Measurements from ENCODE around the gene GPR82. TPM values are rescaled to one million over a fixed set of nuclear protein-coding genes. Genes with fewer than 3 reads are reported as not detected.
"Not testable (repeated sequence)": the region's sequence is repeated elsewhere in the genome, so short reads cannot be mapped to it uniquely, and the experiment has no call there.

The GPR82 gene
- total RNA-seq, 1 experiment from 2014 or later, result not detected

DNA sequence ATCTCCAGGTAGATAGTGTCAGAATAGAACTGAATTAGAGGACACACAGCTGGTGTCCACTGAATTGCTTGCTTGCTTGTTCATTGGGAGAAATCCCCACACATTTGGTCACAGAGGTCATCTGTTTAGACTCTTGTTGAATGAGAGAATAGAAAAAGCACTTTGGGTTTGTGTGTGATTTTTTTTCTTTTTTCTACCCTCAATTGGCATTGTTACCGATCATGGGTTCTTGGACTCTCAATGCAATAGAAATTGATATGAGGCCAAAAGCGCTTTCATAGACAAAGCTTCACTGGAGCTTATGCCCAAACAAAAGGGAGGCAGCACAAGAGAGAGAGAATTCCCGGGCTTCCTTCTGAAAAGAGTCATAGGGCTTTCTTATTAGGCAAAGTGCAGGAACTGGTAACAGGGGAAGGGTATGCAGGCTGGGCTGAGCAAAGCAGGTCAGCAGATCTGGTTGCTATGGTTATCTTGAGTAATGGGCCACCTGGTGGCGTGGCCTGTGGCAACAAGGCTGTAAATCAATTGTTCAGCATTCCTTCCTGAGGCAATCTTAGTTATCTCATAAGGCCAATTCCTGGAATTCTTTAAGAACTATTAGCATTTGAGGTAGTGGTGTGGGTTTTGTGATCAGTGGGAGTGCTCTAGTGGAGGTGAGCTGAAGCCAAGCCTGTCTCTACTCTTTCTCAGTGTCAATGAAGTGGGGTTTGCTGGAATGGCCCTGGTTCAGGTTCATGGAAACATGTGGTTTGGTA lies 5.3 kb upstream of the GPR82 start:
- no peak for DNase-seq (ENCODE audit: low read depth)

DNA sequence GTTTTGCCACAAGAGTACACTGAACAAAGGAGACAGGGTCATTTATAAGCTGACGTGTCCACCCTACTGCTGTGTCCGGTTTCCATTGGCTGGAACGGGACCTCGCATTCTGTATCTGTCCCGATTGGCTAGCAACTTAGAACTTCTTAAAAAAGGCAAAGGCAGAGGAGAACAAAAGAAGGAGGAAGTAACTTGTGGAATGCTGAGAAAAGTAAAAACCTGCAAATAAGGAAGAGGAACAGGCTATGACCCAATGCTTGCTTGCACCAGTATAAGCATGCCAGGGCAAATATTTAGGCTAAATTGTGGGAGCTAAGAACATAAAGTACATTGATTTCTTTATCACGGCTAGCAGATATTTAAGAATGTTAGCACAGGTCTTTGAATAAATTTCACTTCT lies 4.4 kb upstream of the GPR82 start:
- not testable (repeated sequence) for DNase-seq (ENCODE audit: low read depth)

DNA sequence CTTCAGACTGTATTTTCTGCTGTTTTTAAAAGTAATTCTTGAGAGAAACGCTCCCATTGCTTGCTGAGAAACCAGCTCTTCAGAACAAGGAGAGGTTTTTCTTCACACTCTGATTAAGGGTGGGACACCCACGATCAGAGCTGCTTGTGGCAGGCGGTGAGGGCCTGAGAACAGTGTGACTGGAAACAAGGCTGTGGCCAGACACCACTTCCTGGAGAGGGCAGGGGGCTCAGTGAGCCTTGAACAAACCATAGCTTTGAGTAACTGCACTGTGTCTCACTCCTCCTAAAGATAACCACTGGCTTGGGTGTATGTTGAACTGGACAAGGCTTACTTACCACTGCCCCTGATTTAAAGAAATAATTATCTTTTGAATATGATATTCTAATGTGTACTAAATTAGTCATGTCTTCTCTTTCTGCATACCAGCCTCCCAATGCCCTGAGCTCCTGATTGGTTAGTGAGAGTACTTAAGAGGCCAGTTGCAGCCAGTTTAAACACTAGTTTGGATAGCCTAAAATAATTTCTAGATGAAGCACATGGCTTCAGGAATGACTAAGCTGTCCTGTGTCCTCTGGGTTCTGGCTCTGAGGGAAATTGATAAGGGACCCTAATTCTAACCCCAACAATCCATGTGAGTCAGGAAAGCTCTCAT lies 3.7 kb upstream of the GPR82 start:
- no peak for DNase-seq (ENCODE audit: low read depth)

DNA sequence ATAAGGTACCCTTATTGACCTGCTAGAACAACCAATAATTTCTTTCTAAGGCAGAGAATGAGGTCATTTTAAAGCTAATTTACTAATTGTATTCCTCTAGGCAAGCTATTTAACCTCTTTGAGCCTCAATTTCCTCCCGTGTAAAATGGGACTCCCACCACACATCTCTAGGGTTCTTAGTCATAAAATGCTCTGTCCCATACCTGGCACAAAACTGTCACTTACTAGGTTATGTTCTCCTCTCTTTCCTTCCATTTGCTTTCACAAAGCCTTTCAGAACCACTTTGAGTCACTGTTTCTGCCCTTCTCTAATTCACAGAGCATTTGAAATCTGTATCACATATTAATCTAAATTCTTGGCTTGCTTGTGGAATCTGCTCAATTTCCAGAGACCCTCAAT lies 2.4 kb upstream of the GPR82 start:
- no peak for DNase-seq (ENCODE audit: low read depth)

DNA sequence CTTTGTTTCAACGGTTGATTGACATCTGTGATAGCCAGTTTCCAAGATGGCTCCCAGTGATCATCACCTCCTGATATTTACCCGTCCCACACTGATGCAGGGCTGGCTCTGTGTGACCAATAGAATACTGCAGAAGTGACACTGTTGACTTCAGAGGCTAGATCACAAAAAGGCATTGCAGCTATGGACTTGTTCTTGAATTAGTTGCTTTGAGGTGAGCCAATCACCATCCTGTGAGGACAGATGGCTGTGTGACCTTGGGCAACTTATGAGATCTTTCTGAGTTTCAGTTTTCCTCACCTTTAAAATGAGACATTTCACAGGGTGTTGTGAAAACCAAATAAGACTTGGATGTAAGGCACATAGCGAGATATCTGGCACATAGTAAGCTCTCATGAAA lies 1.8 kb upstream of the GPR82 start:
- DNase-seq (ENCODE audit: low read depth), result no peak

DNA sequence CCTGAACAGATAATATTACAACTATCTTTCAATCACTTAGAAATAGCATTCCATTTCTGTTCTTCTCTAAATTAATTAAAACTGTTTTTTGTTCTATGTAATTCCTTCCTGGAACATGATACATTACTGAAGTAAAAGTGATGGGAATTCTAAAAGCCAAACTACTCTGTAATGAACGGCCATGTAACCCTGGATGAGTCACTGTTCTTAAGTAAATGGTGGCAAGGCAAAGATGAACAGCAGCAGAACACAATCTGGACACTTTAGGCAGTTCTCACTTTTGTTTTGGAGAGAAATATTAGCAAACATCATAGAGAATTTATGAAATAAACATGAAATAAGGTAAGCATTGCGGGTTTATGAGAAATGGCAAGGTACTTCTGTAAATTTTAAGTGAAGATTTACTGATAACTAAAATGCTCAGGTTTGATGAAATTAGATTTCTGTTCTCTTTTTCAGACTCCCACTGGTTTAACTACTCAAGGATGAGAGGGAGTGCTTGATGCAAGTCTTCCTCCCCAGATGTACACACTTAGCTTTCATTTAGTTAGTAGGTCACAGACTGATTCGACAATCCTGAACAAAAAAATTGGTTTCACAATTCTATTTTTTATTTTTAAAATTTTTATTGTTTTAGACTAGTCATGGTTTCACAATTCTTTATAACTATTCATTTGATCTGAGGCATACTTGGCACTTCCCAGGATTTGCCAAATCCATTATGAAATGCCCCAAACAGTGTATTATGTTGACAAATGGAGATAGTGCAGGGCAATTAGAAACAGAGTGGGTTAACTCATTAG lies 964 bp upstream of the GPR82 start:
- DNase-seq (ENCODE audit: low read depth), result no peak

DNA sequence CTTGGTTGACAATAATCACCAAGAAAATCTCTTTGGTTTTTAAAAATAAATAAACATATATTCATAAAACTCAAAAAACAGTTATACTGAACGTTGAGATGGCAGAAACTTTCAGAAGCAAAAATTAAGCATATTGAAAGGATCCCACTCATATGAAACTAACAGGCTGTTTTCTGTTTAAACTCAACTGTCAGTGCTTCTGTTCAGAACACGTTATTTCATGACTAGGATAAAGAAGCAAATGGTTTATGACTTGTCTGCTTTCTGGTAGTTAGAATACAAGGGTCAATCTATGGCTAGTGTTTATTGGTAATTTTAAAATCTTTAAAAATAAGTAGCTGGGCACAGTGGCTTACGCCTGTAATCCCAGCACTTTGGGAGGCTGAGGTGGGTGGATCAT lies 4.1 kb downstream of the GPR82 start:
- no peak for DNase-seq (ENCODE audit: low read depth)

DNA sequence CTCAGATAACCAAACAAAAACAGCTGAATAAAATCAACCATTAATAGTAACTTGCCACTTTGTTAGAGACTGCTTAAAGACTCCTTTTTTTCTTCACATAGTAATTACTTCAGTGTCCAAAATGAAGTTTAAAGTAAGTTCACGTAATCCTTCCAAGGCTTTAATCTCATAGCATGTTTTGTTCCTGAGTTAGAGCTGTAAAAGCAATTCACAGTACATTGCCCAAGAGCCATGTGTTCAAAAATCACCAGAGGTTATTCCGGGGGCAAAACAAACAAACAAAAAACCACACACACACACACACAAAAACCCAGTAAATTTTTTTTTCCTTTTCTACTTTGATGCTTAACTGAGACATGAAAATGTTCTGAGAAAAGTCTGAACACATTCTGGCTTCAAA lies 6.1 kb downstream of the GPR82 start:
- no peak for DNase-seq (ENCODE audit: low read depth)

DNA sequence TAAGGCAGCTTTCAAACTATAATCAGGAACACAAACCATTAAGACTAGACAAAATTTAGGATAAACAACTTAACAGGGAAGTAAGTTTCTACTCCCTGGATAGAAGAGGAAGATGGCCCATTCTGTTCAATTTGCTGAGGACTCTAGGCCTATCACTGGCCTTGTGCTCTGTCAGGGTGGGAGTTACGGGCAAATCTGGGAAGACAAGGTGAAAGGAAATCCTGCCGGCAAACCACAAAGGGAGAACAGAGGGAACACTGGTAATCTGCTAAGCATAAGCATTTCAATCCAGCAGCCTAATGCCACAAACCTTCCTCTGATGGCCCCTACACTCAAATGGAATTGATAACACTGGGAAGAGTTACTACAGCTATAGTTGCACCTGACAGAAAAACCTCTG lies 8.3 kb downstream of the GPR82 start:
- DNase-seq (ENCODE audit: low read depth), result no peak

DNA sequence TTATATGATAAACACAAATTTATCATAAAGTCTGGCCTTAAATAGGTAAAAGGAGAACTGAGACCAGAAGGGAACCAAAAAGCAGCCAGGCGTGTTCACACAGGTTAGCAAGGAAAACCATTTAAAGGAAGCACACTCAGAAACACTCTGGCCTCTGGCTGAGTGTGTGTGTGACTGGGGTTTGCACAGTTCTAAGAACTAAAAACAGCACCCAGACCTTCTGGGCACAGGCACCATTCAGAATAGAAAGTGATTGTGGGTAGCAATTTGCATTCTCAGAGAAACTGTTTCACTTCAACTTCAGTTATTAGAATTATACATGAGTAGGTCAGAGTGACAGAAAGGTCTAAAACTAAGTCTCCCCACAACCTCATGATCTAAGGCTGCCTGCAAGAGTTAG lies 10.0 kb downstream of the GPR82 start:
- DNase-seq (ENCODE audit: low read depth), result no peak

DNA sequence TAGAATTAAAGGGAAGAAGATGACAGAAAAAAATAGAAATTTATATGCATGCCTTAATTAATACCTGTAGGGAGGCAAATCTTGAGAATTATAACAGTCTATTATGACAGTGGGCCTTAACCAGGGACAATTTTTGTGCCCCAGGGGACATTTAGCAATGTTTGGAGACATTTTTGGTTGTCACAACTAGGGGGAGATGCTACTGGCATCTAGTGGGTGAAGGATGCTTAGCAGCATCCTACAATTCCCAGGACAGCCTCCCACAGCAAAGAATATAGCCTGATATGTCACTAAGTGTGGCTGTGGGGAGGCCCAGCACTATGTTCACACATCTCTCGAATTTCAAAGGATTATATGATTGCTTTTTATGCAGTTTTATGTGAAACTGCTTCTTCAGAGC lies 10.5 kb downstream of the GPR82 start:
- DNase-seq (ENCODE audit: low read depth), result no peak

DNA sequence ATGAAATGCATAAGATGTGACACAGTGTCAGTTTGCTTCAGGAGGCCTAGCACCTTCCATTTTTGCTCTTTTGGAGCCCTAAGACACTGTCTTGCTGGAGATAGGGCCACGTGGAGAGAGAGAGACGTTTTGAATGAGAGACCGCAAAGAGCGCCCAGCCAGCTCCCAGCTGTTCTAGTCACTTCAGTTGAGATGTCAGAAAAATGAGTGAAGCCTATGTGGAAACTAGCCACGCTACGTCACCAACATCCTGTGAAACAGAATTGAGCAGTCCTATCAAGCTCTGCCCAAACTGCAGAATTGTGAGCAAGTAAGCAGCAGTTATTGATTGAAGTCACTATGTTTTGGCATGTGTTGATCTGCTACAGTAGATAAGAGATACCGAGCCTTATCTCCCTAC lies 13.1 kb downstream of the GPR82 start:
- DNase-seq (ENCODE audit: low read depth), result no peak

DNA sequence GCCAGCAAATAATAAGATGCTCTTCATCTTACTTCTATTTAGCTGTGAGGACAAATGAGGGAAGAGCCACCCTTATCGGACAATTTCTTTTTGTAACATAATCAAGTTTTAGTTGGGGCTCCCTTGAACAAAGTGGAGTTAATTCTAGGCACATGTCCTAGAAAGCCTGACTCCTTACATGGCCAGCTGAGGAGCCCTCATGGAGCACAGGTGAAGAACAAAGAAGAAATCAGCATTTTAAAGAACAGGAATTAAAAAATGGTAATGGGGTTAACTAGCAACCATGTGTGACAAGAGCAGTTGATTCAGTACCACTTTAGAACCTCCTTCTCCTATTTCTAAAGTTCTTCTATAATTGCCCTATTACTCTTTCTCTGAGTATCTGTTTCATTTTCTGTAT lies 15.9 kb downstream of the GPR82 start:
- DNase-seq (ENCODE audit: low read depth), result no peak

DNA sequence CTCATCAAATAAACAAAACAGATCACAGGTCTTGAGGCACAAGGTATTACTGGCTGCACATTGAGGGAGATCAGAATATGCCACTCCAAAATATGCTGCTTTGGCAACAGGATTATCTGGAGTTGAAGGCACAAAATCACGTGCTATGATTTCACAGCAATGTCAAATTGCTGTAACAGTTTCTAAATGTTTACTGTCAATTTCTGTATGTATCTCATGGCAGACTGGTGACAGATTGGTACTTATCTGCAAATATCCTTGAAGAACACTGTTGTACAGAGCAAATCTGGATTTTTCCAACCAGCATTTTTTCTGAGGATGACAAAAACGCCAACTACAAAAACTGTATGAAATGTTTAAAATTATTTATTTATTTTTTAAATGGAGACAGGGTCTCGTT lies 26.7 kb downstream of the GPR82 start:
- DNase-seq (ENCODE audit: low read depth), result no peak

DNA sequence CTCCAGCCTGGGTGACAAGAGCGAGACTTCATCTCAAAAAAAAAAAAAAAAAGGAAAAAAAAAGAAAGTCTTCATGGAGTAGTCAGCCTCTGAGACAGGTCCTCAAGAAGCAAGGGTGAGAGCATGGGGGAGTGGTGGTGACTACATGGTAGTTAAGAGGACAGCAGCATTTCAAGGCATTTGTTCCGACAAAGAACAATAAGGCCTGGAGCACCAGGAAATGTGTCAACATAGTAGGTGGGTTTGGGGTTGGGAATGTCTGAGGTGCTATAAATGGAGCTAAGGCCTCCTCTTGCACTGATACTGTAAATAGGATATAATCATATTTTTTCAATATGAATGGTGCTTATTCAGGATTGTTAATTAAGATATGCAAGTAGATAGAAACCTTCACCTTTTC lies 34.4 kb downstream of the GPR82 start:
- DNase-seq (ENCODE audit: low read depth), result no peak

DNA sequence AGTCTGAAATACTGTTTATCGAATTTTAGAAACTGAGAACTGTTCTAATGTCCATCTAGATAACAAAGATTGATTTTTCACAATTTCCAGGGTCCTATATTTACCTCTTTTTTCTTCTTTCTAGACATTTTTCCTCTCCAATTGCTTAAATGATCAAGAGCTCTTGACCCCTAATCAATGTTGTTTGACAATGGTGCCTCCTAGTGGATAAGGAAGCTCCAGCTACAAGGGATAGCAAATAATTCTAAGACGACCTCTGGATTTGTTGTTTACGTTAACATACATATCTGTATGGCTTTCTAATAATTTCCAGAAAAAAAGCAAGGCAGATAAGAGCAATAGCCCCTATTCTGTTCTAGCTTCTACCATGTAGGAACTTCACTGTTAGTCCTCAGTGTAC lies 35.8 kb downstream of the GPR82 start:
- no peak for DNase-seq (ENCODE audit: low read depth)

DNA sequence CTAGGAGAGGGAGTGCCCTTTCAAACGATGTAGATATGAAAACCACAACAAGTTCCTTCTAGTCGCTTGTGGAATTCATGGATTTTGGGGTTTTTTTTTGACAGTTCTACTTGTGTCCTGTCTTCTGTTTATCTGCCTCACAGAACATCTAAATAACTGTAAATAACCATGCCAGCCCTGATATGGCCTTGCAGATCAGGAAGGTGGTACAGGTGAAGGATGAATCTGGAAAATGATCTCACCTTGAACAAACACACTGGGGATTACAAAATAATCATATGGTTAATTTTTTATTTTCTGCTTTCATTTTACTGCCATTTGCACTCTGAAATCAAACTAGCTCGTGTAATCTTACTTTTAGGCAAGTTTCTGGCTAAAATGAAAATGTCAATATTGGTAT lies 37.2 kb downstream of the GPR82 start:
- DNase-seq (ENCODE audit: low read depth), result no peak

DNA sequence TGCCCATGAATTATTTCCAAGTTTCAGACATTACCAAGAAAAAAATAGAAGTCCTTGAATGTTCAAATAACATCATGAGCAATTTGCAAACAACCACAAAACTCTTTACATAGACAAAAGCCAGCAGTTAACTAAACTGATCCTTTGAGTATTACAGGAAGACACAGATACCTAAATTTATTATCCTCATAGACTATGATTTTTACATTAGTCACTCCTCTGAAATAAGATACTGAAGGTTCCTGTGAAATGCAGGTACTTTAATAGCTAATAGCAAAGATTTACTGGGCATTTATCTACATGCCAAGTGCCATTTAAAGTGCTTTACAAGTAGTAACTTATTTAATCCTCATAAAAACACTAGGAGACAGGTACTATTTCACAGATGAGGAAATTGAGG lies 37.7 kb downstream of the GPR82 start:
- DNase-seq (ENCODE audit: low read depth), result no peak

DNA sequence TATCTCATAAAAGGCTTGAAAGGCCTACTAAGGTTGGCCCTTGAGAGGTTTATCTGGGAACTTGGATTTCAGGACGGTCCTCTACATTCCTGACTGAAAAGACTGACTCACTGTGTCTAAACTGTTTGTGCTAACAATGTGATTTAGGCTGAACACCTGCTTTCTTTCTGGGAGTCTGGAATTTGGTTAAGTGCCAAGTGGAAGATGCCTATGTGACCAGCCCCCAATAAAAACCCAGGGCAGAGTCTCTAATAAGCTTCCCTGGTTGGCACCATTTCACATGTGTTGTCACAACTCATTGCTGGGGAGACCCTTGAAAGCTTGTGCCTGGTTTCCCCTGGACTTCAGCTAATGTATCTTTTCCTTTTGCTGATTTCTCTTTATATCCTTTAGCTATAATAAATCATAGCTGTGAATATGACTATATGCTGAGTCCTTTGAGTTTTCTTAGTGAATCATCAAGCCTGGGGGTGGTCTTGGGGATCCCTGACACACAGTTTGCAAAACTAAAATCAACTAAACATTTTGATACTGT lies 55.1 kb downstream of the GPR82 start:
- DNase-seq (ENCODE audit: low read depth), result peak; percentile 73
